HG03095 (cell line): ENCODE data around the gene ZCWPW2.

Experiments
- ATAC-seq: cut with Tn5 transposase; IDR thresholded peaks from one replicate; pipeline ENCODE4 v1.9.1; 2021; ENCODE audit warnings: moderate library complexity; ENCODE audit not compliant: unreplicated experiment

Gene ZCWPW2

DNA sequence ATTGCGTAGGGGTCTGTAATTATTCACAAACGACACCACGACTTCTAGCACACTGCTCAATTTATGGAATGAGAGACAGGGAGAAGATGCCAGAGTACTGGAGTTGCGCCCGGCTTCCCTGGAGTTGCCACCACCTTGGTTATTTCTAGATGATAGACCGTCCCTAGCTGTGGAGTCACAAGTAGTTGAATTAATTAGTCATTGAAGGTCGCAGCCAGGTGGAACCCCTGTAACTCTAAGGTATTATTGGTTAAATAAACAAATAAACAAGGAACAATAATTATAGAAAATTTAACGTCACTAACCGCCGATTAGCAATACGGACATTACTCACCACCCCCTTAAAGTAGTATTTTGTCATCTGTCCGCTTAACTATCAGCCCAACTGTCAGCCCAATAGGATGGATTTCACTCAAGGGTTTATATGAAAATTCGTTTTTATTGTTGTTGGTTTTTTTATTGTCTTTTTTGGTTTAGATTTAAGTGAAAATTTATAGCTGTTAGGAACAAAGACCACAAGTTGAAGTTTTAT lies 1.0 kb downstream of the ZCWPW2 start:
- no peak for ATAC-seq

DNA sequence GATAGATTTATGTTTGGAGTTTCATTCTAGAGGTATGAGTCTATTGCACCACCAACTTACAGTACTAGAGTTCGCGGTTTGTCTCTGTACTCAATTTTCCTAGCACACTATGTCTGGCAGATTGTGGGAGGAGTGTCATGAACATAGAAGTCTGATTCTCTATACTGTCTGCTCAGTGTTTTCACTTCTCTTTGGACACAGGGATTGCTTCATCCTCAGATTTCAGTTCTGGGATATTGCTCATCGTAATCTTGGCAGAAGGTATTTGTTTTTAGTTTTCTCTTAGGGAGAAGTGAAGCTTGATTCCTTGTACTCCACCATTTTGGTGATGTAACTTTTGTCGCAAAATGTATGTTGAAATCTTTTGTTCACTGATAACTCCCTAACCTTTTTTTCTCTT lies 27.9 kb downstream of the ZCWPW2 start:
- ATAC-seq = no peak

DNA sequence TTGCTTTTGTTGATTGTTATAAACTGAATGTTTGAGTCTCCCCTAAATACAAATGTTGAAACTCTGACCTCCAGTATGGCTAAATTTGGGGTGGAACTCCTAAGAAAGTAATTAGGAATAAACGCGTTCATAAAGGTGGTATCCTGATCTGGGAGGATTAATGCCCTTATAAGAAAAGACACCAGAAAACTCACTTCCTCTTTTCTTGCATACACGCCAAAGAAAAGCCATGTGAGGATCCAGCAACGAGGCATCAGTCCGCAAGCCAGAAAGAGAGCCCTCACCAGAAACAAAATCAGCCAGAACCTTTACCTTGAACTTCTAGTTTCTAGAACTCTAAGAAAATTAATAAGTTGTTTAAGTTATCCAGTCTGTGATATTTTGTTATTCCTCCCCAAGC lies 37.5 kb downstream of the ZCWPW2 start:
- no peak for ATAC-seq

DNA sequence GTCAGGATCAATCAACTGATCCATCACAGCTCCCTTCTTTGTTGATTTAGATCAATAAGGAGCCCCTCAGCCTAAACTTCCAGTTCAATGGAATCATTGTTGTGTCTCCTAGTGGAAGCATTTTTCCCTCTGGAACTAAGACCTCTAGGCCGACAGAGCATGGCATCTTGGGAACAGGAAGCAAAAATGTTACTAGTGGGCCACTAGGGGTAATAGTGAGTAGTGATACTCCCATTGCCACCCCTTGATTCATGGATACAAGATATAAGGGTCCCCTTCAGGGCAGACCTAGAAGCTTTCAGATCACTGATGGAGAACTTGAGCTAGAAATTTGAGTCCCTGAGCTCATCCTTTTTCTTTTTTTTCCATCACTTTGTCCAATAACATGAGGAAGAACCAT lies 40.5 kb downstream of the ZCWPW2 start:
- no peak for ATAC-seq

DNA sequence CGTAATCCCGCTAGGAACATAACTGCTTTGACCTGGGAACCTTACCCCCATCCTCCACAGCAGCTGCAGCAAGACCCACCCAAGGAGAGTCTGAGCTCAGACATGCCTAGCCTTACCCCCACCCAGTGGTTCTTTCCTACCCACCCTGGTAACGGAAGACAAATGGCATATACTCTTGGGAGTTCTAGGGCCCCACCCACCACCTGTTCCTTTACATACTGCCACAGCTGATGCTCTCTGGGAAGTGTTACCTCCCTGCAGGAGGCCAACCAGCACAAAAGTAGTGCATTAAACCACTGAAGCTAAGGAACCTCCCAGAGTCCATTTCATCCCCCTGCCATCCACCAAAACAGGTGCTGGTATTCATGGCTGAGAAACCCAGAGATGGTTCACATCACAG lies 50.7 kb downstream of the ZCWPW2 start:
- ATAC-seq = no peak

DNA sequence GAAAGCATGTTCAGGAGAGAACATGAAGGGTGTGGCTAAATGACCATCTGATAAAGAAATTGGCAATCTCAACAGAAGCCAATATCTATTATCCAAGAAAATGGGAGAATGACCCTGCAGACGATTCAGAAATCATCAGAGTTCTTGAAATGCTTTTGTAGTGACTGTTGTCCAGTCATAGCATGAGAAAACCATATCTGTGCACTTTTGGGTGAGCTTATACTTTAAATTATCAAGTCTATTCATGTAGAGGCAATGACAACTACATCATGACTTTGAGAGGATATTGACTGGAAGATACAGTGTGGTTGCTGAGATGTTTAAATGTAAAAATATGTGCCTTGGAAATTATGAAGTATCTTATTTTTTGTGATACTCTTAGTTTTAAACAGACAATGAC lies 57.7 kb downstream of the ZCWPW2 start:
- ATAC-seq = no peak

DNA sequence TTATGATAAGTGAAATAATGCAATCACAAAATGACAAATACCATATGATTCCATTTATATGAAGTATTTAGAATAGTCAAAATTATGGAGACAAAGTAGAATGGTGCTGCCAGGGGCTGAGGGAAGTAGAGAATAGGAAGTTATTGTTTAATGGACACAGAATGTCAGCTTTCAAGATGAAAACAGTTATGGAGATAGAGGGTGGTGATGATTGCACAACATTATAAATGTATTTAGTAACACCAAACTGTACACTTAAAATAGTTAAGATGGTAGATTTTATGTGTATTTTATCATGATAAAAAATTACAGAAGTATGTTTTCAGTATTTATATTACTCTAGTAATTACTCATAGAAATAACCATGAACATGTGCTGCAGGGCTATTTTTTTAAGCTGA lies 100.9 kb downstream of the ZCWPW2 start:
- no peak for ATAC-seq

DNA sequence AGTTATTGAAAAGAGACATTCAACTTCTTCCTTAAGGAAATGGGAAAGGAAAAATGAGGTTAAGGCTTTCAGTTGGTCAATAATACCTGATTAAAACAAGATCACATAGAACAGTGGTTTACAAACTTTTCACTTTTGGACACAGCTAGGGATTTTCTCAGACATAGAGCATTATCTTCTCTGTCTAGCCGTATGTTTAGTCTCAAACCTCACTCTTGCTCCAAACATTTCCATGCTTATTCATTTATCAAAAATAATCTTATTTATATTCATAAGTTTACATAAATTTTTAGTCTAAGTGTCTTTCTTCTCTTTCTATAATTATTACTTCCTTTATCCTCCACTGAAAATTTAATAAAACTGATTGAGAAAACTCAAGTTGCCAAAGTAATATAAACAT lies 114.3 kb downstream of the ZCWPW2 start:
- no peak for ATAC-seq

DNA sequence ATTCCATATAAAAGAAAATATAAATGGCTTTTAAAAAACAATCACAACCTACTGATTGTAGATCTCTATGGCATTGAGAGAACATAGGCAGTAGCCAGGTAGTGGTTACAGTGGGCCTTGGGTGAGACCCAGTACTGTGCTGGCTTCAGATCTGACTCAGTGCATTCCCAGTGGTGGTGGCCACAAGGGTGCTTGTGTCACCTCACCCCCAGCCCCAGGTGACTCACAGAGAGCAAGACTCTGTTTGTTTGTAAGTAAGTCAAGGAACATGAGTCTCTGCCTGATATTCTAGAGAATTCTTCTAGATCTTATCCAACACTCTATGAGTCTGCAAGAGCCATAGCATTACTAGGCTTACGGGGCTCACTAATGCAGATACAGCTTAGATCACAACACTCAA lies 118.9 kb downstream of the ZCWPW2 start:
- ATAC-seq = no peak

DNA sequence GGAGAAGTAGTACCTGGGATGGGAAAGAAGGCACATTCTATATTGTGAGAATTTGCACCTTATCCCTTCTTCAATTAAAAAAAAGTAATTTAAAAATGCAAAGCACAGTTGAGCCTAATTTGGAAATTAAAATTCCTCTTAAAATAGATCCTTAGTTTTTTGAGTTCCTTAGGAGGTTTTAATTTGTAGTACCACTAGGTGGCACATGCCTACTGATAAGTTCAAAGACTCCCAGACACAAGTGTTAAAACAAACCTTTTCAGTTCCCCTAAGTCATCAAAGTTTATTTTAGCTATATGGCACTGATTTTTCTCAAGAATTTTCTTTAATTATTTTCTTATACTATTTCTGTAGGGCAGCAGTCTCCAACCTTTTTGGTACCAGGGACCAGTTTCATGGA lies 127.7 kb downstream of the ZCWPW2 start:
- ATAC-seq = peak; percentile 83

DNA sequence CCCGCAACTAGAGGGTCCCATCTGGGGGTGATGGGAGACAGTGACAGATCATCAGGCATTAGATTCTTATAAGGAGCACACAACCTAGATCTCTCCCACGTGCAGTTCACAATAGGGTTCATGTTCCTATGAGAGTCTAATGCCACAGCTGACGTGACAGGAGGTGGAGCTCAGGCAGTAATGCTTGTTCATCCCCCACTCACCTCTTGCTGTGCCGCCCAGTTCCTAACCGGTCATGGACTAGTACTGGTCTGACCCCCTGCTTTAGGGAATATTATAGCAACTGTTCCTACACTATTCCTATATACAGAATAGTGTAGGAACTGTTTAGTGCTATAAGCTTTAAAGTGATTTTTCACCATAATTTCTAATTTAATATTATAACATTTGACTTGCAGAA lies 128.2 kb downstream of the ZCWPW2 start:
- ATAC-seq = no peak

DNA sequence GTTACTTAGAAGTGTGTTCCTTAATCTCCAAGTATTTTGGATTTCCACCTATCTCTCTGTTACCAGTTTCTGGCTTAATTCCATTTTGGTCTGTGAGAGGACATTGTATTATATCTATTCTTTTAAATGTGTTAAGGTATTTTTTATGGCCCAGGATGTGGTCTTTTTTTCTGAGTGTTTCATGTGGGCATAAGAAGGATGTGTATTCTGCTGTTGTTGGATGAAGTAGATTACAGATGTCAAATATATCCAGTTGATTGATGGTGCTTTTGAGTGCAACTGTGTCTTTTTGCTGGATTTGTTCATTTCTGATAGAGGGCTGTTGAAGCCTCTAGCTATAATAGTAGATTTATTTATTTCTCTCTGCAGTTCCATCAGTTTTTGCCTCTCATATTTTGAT lies 136.6 kb downstream of the ZCWPW2 start:
- ATAC-seq = no peak

DNA sequence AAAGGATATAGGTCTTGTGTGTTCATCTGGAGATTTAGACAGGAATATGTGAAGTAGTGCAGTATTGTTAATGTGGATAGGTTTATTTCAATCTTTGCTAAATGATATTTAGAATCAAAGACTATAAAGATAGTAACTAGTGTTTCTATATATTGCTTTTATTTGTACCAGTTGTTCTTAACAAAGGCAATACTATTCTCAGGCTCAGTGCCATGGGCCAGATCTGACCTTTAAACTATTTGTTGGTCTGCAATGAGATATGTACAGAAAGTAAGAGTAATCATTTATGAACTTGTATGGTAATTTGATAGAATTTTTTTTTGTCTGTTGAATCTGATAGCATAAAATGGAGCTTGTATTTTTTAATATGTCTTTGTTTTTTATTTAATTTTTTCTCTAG lies 146.8 kb downstream of the ZCWPW2 start:
- no peak for ATAC-seq

DNA sequence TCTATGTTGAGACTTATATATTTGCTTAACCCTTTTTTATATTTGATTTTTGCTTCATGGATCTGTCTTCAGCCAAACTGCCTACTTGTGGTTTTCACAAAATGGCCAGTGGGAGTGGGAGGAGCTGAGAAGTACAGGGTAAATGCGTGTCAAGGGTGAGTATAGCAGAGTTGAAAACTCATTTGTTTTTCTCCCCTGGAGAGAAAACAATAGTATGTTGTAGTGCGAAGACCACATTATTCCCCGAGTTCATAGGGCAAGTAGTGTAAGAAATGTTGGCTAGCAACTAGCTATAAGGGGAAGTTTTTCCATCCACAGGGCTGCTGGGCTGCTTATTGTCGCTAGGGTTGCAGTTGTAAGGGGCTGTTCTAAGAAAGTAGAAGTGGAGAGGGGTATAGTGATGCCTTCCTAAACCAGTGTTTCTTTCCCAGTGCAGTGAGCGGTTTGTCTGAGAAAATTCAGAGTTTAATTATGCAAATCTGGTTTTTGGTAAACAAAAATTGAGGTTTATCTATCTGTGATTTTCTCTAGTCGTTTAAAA lies 153.9 kb downstream of the ZCWPW2 start:
- ATAC-seq = no peak

DNA sequence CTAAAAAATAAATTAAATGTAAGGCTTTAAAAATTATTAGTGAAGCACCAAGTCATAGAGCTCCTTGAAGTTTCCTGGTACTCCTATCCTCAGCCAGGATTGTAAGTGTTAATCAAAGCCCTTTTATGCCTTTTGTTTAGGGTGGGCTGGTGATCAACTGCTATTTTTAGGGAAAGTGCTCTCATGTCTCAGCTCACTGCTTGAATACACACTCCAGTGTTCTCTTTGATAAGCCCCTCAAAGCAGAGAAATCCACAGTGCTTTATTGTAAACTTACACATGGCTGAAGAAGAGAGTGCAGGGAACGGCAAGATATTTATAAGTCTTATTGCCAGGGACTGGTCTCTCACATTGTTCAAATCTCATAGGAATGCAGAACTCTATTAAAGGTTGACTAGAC lies 156.5 kb downstream of the ZCWPW2 start:
- ATAC-seq = no peak

DNA sequence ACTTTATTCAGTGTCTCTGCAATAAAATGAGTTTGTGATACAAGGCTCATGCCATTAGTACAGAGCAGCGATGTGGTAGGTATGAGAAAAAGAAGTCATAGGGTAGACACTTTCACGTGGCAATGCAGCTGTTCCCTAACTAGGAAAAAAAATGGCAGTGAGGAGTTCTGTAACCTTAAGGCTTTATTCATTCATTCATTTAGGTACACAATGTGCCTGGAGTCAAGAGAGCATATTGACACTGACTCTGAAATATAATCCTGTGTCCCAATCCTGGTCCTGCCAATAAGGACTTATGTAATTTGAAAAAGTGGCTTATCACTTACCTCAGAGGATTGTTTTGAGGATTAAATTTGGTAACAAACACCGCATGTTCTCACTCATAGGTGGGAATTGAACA lies 173.1 kb downstream of the ZCWPW2 start:
- no peak for ATAC-seq

DNA sequence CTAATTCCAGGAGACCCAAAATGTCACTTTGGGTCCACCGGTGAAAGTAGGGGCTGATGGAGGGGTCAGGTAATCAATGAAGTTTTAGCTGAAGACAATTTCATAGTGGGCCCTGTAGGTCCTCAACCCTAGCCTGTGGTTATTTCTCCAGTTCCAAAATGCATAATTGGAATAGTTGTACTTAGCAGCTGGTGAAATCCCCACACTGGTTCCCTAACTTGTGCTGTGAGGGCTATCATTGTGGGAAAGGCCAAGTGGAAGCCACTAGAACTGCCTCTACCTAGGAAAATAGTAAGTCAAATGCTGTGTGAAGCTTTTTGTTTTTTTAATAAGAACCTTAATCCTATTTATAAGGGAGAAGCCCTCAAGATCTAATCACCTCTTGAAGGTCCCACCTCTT lies 193.8 kb downstream of the ZCWPW2 start:
- no peak for ATAC-seq

DNA sequence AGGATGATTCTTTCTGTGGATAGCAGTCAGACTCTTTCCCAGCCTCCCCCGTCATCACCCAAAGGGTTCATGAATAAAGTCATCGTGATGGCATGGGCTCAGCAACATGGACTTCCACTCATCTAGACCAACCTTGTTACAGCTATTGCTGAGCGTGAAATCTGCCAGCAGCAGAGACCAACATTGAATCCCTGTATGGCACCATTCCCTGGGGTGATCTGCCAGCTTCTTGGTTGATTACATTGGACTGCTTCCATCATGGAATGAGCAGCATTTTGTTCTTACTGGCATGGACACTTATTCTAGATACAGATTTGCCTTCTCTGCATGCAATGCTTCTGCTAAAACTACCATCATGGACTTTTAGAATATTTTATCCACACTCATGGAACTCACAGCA lies 195.7 kb downstream of the ZCWPW2 start:
- ATAC-seq = no peak

DNA sequence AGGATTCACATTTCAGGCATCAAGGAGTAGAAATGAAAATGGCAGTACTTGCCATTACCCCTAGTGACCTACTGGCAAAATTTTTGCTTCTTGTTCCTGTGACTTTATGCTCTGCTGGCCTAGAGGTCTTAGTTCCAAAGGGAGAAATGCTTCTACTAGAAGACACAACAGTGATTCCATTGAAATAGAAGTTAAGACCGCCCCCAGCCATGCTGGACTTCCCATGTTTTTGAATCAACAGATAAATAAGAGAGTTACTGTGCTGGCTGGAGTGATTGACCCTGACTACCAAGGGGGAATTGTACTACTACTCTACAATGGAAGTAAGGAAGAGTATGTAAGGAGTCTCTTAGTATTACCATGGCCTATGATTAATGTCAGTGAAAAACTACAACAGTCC lies 196.3 kb downstream of the ZCWPW2 start:
- no peak for ATAC-seq

DNA sequence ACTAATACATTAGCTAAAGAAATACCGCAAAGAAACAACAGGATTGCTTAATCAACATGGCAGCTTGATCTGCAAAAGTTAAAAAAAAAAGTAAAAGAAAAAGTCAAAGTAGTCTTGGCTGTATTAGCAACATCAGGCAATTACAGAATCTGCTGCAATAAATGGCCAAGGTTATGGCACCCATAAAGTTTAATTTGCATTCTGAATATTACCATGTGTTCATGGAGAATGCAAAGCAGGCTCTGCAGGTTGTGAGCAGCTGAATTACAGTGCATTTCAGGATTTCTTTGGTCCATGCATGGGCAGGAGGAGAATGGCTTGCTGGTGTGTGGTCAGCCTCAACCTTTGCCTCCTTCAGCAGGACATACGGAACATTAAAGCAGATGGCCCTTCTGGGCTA lies 199.2 kb downstream of the ZCWPW2 start:
- no peak for ATAC-seq

DNA sequence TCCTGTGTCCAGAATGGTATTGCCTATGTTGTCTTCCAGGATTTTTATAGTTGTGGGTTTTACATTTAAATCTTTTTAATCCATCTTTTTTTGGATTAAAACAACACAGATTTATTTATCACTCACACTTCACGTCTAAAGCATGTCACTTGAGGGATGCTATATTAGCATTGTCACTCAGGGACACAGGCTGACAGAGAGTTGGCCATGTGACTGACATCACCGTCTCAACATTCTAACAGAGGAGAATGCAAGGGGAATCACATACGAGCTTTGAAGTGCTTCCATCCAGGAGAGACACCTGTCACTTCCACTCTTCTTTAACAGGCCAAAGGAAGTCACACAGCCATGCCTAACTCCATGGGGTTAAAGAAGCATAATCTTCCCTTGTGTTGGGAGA lies 204.7 kb downstream of the ZCWPW2 start:
- ATAC-seq = no peak

DNA sequence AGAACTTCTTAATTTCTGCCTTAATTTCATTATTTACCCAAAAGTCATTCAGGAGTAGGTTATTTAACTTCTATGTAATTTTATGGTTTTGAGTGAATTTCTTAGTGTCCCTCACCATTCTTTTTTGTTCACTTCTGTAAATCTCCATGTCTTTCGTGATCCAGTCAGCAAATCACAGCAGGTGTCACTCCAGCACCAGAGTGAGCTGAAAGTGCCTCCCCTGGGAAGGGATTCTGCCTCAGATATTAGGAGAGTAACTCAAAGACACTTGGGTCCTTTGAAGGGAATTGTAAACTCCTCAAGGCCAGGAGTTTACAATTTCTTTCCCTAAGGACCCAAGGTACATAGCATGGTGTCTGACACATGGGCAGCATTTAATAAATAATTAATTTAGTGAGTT lies 207.7 kb downstream of the ZCWPW2 start:
- no peak for ATAC-seq

DNA sequence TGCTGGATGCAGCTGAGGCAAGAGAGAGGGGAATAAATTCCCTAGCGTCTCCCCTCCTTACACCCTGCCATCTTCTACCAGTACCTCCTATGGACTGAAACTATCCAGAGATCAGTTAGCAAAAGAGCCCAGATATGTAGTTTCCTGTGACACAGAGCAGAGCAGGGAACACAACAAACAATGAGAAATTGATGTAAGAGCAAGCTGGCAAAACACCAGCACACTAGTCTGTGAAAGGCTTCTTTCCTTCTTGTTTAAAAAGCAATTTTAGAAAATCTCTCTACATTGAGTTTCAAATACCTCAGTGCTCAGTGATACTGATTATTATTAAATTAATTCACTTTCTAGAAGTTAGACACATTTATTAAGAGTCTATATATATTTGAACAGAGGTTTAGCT lies 215.7 kb downstream of the ZCWPW2 start:
- ATAC-seq = no peak

DNA sequence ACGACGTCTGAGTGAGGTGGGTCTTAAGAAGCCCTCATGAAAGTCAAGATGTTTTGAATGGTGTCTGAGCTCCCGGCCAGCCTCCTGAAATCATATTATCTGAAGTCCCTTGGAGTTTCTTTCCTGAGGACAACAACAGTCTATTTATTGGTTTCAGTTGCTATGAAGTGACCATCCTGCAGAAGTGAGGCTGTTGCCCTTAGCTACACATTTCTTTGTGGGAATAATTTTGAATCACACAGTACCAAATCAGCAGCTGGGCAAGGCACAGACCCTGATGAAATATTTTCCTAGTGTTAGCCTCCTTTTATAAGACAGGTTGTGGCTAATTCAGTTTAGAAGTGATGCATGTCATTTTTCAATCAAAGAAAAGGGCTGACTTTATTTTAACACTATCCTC lies 220.8 kb downstream of the ZCWPW2 start:
- no peak for ATAC-seq
